GM12873 (cell line): Measurements from ENCODE around the gene GCK.

ENCODE experiments used
- TF ChIP-seq, protein P1 (sequence below): IDR thresholded peaks from 2 replicates; pipeline ENCODE4 v1.5.1; 2012; ENCODE audit warnings: low read depth, mild to moderate bottlenecking, moderate library complexity, low read length, control low read depth; ENCODE audit not compliant: insufficient read depth; ENCODE audit errors: missing control alignments

Gene GCK

GRCh38 chr7:44155191-44156185 is 33.8 kb downstream of the GCK start:
- TF ChIP-seq, protein P1, sequence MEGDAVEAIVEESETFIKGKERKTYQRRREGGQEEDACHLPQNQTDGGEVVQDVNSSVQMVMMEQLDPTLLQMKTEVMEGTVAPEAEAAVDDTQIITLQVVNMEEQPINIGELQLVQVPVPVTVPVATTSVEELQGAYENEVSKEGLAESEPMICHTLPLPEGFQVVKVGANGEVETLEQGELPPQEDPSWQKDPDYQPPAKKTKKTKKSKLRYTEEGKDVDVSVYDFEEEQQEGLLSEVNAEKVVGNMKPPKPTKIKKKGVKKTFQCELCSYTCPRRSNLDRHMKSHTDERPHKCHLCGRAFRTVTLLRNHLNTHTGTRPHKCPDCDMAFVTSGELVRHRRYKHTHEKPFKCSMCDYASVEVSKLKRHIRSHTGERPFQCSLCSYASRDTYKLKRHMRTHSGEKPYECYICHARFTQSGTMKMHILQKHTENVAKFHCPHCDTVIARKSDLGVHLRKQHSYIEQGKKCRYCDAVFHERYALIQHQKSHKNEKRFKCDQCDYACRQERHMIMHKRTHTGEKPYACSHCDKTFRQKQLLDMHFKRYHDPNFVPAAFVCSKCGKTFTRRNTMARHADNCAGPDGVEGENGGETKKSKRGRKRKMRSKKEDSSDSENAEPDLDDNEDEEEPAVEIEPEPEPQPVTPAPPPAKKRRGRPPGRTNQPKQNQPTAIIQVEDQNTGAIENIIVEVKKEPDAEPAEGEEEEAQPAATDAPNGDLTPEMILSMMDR = no peak

DNA sequence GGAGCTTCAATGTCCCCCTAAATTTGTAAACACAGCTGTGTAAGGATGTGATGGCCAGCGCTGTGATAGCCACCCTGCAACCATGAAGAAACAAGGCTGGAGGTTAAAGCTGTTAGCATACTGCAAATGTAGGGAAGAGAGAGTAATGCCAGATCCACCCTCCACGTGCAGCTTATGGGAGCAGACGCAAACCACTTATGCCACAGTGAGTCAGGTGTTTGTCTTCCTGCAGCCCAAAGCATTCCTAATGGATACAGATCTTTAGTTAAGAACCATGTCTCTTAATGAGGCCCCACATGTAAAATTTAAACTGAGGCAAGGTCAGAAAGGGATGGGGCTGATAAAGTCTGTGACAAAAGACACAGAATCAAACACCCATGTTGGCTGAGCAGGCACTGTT is 34.5 kb downstream of the GCK start:
- TF ChIP-seq, protein P1 = no peak

DNA sequence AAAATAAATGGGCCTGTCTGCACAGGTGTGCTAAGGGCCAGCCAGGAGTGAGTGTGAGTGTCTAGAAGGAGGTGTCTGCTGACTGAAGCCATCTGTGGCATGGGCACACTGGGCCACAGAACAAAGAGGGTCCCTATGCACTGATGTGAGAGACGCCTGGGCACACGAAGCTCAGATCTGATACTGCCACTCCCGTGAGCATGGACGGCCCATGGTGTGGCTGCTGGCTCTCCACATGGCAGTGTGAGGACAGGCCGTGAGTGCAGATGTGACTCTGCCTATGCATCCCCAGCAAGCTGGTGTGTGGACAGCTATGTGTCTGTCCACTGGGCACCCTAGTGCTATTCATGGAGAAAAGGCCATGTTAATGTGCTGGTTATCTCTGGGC is 35.3 kb downstream of the GCK start:
- TF ChIP-seq, protein P1 = no peak

DNA sequence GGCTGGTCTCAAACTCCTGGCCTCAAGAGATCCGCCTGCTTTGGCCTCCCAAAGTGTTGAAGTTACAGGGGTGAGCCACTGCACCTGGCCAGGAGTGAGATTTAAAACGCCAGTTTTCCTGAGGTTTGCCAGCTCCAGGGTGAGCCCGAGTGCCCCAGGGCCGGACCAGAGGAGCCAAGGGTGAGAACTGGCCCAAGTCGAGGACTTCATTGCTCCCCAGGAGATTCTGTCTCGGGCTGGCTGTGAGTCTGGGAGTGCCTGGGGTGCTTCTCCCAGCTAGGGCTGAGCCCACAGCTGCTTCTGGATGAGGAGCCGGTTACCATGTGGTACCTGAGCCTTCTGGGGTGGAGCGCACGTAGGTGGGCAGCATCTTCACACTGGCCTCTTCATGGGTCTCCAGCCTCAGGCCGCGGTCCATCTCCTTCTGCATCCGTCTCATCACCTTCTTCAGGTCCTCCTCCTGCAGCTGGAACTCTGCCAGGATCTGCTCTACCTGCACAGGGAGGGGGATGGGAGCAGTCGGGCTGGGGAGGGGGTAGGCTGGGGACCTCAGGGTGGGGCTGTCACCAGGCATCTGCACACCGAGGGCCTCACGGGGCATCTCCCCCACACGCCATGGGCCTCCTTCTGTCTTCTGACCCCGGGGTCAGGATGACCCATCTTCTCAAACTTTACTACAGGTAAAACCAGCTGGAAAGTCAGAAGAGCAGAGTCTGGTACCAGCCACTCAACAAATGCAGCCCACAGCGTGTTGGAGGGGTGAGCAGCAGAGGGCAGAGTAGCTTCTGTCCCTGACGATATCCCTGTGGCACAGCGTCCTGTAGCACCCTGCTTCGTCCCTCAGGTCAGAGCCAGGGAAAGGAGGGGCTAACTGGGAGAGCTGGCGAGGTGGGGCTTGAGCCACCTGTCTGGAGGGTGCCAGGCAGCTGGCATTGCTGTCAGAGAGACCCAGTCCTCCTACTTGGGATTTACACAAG is 36.0 kb downstream of the GCK start:
- TF ChIP-seq, protein P1 = no peak

- TF ChIP-seq, protein P1 = no peak
These were observed 37.3 kb downstream of the GCK start for GRCh38 chr7:44151956-44152355.

GRCh38 chr7:44150966-44151941 is 38.0 kb downstream of the GCK start:
- TF ChIP-seq, protein P1 = no peak
